Mucosa of rectum (tissue), 2 donors: Measurements from ENCODE around the gene PHOSPHO2.

Source experiments
- H3K27ac ChIP-seq, 2 donors: one replicate each; pipeline ENCODE4 v1.7.0; 2013; ENCODE audit warnings: inconsistent platforms in 2 of 2, low read depth in 2 of 2, low read length in 2 of 2
- H3K27me3 ChIP-seq, 2 donors: one replicate each; pipeline ENCODE4 v1.7.0; 2013; ENCODE audit warnings: low read length in 2 of 2; ENCODE audit not compliant: control insufficient read depth in 2 of 2, insufficient read depth in 2 of 2
- H3K36me3 ChIP-seq, 2 donors: one replicate each; pipeline ENCODE4 v1.7.0; 2013; ENCODE audit warnings: low read length in 2 of 2; ENCODE audit not compliant: control insufficient read depth in 2 of 2, insufficient read depth in 2 of 2
- H3K4me1 ChIP-seq, 2 donors: one replicate each; pipeline ENCODE4 v1.7.0; 2013; ENCODE audit warnings: low read length in 2 of 2, mild to moderate bottlenecking in 1 of 2; ENCODE audit not compliant: control insufficient read depth in 2 of 2, insufficient read depth in 2 of 2
- H3K4me3 ChIP-seq, 2 donors: one replicate each; pipeline ENCODE4 v1.7.0; 2013; ENCODE audit warnings: low read length in 2 of 2
- H3K9ac ChIP-seq, 2 donors: one replicate each; pipeline ENCODE4 v1.7.0; 2013; ENCODE audit warnings: low read length in 2 of 2, low read depth in 1 of 2, mild to moderate bottlenecking in 1 of 2
- H3K9me3 ChIP-seq, 2 donors: one replicate each; pipeline ENCODE4 v1.7.0; 2013; ENCODE audit warnings: low read length in 2 of 2; ENCODE audit not compliant: control insufficient read depth in 2 of 2
- donor health status: healthy.
- donor health status: Normal muscosa, but diverticular disease.

The PHOSPHO2 gene

DNA sequence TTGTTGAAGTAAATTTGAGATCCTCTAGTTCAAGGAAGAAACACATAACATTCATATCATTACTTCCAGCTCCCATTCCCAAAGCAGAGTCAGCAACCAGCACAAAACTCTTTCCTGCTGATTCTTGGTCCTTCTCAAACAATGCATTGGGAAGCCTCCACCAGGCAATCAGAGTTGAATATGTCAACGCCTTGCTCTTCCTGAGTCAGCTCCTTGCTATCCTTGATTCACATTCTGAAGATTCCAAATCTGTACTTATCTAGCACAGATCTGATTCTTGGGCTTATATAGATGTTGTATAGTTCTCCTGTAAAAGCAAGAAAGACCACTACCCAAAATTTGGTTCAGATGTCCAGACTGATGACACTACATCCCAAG, 29.7 kb upstream of the PHOSPHO2 start:
- Histone ChIP-seq H3K4me3 (no peak overlapping the region), H3K4me1 (no peaks in the 10 kb centered on the region), H3K27ac (no peak overlapping the region), H3K27me3 (no peaks in the 10 kb centered on the region), H3K9ac (no peak overlapping the region), H3K9me3 (no peaks in the 10 kb centered on the region), H3K36me3 (no peaks in the 10 kb centered on the region)

DNA sequence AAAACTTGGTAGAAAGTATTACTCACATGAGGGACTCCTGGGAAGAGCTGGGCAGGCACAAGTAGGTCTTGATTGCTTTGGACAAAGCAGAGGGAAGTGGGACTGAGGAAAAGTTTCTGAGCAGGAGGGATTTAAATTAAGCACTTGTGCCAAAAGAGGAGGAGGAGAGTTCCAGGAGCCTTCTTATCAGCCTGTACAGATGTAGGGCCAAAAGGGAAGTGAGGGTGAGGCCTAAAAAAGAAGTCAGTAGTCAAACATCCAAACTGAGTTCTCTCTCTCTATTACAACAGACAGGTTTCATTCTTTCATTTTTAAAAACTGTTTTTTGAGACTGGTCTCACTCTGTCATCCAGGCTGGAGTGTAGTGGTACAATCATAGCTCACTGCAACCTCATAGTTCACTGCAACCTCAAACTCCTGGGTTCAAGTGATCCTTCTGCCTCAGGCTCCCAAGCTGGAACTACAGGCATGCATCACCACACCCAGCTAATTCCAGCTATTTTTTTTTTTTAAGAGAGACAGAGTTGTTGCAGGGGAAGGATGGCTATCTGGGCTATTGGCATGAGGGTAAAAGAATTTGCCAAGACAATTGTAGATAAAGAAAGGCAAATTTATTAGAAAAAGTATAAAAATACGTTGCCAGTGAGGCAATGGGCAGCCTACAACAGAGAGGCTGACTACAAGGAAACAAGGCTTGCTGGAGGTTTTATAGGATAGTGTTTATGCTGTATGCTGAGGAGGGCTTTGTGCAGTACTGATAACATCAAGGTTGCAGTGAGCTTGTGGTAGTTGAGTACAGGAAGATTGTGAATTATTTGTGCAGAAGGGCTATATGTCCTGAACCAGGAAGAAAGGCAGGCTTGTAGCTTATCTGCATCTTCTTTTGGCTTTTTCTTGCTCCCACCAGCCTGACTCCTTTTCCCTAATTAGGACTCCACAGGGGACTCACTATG, 29.0 kb upstream of the PHOSPHO2 start:
- no peaks in the 10 kb centered on the region for H3K27me3 ChIP-seq
- no peak overlapping the region for H3K27ac ChIP-seq
- H3K9ac ChIP-seq = no peak overlapping the region
- no peaks in the 10 kb centered on the region for H3K9me3 ChIP-seq
- H3K4me3 ChIP-seq = no peak overlapping the region
- H3K36me3 ChIP-seq = no peaks in the 10 kb centered on the region
- no peaks in the 10 kb centered on the region for H3K4me1 ChIP-seq

DNA sequence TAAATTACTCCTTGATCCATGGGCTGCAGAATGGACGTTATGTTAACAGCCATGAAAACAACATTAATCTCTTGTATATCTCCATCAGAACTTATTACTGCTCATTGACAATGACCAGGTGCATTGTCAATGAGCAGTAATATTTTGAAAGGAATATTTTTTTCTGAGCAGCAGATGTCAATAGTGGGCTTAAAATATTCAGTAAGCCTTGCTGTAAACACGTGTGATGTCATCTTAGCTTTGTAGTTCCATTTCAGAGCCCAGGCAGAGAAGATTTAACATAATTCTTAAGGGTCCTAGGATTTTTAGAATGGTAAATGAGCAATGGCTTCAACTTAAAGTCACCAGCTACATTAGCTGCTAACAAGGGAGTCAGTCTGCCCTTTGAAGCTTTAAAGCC, 26.7 kb upstream of the PHOSPHO2 start:
- no peaks in the 10 kb centered on the region for H3K4me1 ChIP-seq
- no peak overlapping the region for H3K27ac ChIP-seq
- H3K36me3 ChIP-seq = no peaks in the 10 kb centered on the region
- H3K4me3 ChIP-seq = no peak overlapping the region
- H3K9me3 ChIP-seq = no peaks in the 10 kb centered on the region
- H3K9ac ChIP-seq = no peak overlapping the region
- H3K27me3 ChIP-seq = no peaks in the 10 kb centered on the region

DNA sequence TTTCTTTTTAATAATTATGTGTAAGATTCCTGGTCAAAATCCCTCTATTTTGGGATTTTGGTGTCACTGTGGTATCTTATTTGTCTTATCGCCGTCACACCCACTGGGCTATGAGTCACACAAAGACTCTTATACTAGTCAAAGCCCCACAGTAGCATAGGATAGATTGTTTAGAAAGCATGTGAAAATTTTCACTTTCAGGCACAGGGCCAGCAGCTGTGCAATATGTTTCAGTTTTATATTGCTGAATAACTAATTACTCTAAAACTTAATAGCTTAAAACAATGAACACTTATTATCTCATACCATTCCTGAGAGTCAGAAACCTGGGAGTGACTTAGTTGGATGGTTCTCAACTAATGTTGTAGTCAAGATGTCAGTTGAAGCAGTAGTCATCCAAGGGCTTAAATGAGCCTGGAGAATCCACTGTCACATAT, 24.0 kb upstream of the PHOSPHO2 start:
- Histone ChIP-seq H3K27me3 (no peaks in the 10 kb centered on the region), H3K9me3 (no peaks in the 10 kb centered on the region), H3K4me1 (no peaks in the 10 kb centered on the region), H3K36me3 (no peaks in the 10 kb centered on the region), H3K4me3 (no peak overlapping the region), H3K27ac (no peak overlapping the region), H3K9ac (no peak overlapping the region)

DNA sequence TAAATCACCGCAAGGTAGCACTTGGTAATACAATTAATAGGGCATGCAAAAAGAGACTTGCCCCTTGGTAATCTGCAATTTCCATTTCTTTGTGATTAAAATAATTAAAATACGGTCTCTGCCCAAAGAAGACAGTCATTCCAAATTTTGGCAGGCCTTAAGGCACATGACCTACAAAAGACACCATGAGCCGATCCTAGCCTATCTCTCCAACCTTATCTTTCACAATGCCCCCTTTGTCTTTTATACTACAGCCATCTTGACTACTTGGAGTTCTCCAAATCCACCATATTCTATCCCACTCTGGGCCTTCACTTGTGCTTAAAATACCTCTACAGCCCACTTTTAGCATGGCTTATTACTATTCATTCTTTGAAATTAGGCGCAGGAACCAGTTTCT, 23.3 kb upstream of the PHOSPHO2 start:
- H3K27ac ChIP-seq = no peak overlapping the region
- no peaks in the 10 kb centered on the region for H3K27me3 ChIP-seq
- no peaks in the 10 kb centered on the region for H3K4me1 ChIP-seq
- no peak overlapping the region for H3K9ac ChIP-seq
- no peaks in the 10 kb centered on the region for H3K36me3 ChIP-seq
- no peak overlapping the region for H3K4me3 ChIP-seq
- no peaks in the 10 kb centered on the region for H3K9me3 ChIP-seq

DNA sequence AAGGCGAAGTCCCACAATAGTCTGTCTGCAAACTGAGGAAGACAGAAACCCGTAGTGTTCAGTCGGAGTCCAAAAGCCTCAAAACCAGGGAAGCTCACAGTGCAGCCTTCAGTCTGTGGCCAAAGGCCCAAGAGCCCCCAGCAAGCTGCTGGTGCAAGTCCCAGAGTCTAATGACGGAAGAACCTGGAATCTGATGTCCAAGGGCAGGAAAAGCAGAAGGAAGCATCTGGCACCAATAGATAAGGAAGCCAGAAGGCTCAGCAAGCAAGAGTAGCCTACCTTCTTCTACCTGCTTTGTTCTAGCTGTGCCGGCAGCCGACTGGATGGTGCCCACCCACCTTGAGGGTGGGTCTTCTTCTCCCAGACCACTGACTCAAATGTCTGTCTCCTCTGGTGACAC, 21.9 kb upstream of the PHOSPHO2 start:
- Histone ChIP-seq H3K36me3 (no peaks in the 10 kb centered on the region), H3K27me3 (no peaks in the 10 kb centered on the region), H3K4me1 (no peaks in the 10 kb centered on the region), H3K9me3 (no peaks in the 10 kb centered on the region), H3K9ac (no peak overlapping the region), H3K4me3 (no peak overlapping the region), H3K27ac (no peak overlapping the region)

DNA sequence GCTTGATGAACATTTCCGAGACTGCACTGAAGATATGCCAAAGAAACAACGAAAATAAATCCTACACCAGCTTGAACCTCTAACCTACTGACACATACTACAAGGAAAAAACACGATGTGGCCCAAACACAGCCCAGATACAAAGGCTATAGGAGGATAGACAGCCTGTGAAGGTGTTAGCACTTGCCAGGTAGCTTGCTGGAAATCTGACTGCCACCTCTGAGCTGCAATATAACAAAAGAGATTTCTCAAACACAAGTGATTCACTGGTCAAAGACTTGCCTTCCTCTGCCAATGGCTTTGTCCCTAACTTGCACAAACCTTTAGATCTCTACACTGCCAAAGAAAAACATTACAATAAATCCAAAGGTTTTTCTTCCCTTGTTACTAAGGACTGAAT, 21.2 kb upstream of the PHOSPHO2 start:
- H3K4me3 ChIP-seq = no peak overlapping the region
- H3K27ac ChIP-seq = no peak overlapping the region
- no peaks in the 10 kb centered on the region for H3K9me3 ChIP-seq
- no peaks in the 10 kb centered on the region for H3K27me3 ChIP-seq
- no peaks in the 10 kb centered on the region for H3K36me3 ChIP-seq
- H3K4me1 ChIP-seq = no peaks in the 10 kb centered on the region
- H3K9ac ChIP-seq = no peak overlapping the region

DNA sequence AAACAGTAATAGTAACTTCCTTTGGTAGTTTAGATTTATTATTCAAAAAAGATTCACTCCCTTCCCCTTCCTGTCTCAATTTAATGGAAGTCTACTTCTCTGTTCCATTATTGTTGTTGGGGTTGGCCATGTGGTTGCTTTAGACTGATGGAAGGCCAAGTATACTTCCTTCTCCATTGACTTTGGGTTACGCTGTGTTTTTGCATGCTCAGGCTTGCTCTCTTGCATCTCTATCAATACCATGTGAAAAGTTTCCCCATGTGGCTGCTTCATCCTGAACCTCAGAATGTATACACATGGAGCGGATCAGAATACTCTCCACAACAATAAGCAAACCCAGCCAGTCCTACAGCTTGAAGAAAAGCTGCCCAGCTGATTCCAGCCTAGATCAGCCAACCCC, 20.3 kb upstream of the PHOSPHO2 start:
- no peak overlapping the region for H3K9ac ChIP-seq
- H3K9me3 ChIP-seq = no peaks in the 10 kb centered on the region
- H3K36me3 ChIP-seq = no peaks in the 10 kb centered on the region
- H3K27ac ChIP-seq = no peak overlapping the region
- no peak overlapping the region for H3K4me3 ChIP-seq
- no peaks in the 10 kb centered on the region for H3K27me3 ChIP-seq
- H3K4me1 ChIP-seq = no peaks in the 10 kb centered on the region

DNA sequence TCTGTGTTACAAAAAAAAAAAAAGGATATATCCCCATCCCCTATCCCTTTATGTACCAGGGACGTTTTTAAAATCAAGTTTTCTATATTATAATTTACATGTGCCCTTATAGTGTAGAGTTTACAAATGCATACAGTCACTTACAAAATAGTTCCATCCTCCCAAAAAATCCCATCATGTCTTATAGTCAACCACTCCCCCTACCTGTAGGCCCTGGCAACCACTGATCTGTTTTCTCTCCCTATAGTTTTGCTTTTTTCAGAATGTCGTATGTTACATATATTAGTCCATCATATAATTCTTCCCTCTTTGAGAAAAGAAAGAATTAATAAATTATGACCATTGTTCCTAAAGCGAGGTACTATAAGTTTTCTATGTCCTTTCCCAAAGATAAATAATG, 17.9 kb upstream of the PHOSPHO2 start:
- no peaks in the 10 kb centered on the region for H3K4me1 ChIP-seq
- H3K27ac ChIP-seq = no peak overlapping the region
- H3K36me3 ChIP-seq = no peaks in the 10 kb centered on the region
- no peak overlapping the region for H3K9ac ChIP-seq
- H3K9me3 ChIP-seq = no peaks in the 10 kb centered on the region
- no peak overlapping the region for H3K4me3 ChIP-seq
- H3K27me3 ChIP-seq = no peaks in the 10 kb centered on the region

DNA sequence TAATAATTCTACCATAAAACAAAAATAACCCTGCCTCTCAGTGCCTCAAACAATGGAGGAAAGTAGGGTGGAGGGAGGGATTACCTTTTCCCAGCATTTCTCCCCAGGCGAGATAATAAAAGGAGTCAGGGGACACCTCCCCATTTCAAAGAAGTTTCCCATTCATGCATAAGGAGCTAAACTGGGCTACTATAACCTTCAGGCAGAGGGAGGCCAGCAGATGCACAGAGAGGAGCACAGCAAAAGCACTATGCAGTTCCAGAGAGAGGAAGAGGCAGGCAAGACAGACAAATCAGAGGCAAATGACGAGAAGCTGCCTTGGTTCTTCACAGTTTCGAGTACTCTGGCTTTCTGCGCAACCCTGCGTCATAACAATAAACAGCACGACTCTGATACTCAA, 17.4 kb upstream of the PHOSPHO2 start:
- Histone ChIP-seq H3K4me1 (no peaks in the 10 kb centered on the region), H3K9me3 (no peaks in the 10 kb centered on the region), H3K4me3 (no peak overlapping the region), H3K36me3 (no peaks in the 10 kb centered on the region), H3K27ac (no peak overlapping the region), H3K9ac (no peak overlapping the region), H3K27me3 (no peaks in the 10 kb centered on the region)
